HG03378 (cell line): ENCODE data around the gene METTL26.
"Not testable (repeated sequence)": the region's sequence is repeated elsewhere in the genome, so short reads cannot be mapped to it uniquely, and the experiment has no call there.

Experiments
- ATAC-seq: cut with Tn5 transposase; IDR thresholded peaks from one replicate; pipeline ENCODE4 v1.9.1; 2021; ENCODE audit warnings: mild to moderate bottlenecking, moderate library complexity; ENCODE audit not compliant: unreplicated experiment

METTL26 gene

DNA sequence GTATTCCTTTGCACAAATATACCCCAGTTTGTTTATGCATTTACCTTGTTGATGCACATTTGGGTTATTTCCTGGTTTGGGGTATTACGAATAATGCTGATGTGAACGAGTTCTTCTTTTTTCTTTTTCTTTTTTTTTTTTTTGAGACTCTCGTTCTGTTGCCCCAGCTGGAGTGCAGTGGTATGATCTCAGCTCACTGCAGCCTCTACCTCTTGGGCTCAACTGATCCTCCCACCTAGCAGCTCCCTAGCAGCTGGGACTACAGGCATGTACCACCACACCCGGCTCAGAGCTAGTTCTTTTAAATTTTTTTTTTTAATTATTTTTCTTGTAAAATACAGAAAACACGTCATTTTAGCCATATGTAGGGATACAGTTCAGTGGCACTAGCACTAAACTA is 32.2 kb downstream of the METTL26 start:
- no peak for ATAC-seq

GRCh38 chr16:600781-601180 is 35.3 kb downstream of the METTL26 start:
- ATAC-seq = no peak

DNA sequence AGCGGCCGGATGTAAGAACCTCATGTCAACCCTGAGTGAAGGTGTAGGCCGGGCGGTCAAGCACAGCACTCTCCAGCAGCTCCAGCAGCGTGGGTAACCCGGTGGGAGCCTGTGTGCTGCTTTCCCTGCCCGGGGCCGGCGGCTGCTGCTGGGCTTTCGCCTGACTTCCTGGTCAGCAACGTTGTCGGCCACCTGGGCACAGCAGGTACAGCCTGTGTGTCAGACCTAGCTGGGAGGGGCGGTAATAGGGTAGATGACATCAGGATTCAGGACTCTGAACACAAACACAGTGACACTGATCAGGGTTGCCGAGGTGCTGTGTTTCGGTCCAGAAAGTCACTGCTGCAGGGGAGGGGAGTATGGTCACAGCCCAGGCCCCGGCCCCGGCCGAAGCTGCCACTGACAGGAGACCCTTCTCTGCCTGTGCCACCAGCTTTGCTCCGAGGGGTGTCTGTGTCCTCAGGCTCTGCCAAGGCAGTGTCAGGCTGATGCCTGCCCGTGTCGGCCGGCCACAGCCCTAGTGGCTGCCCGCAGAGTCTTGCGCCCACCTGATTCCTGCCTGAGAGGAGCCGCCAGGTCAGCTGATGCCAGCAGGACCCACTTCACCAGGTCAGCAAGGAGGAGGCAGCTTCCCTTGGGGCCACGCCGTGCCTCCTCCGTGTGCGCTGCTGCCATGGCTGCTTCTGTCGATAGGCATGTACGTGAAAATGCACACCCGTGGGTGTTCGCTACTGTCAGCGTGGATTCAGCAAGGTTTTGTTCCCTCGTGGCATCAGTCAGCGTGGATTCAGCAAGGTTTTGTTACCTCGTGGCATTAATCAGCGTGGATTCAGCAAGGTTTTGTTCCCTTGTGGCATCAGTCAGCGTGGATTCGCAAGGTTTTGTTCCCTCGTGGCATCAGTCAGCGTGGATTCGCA is 37.0 kb downstream of the METTL26 start:
- ATAC-seq = no peak

- ATAC-seq = not testable (repeated sequence)
Measured at GRCh38 chr16:597655-598054, 38.5 kb downstream of the METTL26 start.

- ATAC-seq = no peak
Measured at GRCh38 chr16:596736-597060, 39.4 kb downstream of the METTL26 start.

DNA sequence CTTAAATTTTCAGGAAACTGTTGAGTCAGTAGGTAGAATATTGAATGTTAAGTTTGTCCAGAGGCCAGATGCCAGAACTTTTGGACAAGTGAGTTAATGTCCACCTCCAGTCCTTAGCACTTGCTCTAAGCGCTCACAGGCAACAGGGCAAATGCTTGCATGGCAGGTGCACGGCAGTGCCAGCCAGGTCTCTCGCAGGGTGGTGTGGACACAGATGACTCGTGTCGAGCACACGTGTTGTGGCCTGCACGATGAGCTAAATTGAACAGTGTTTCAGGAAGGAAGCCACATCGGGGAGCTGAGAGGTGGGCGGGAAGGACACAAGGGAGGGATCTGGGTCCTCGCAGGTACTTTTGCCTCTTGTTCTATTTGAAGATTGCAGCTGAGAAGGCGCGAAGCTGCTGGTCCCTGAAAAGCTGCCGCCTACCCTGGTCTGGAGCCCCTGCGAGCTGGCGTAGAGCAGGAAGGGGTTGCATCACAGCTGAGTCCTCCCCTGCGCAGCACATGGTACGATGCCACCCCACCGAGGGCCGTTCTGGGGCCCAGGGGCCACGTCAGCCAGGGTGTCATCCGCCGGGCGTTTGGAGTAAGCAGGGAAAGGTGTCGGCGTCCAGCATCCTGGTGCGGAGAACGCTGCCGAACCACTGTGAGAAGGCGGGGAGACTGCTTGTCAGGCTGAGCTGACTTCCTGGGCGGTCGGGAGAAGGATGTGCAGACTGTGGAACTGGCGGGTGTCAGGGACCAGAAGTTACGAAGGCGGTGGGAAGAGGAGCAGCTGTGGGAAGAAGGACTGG is 40.0 kb downstream of the METTL26 start:
- ATAC-seq = no peak

DNA sequence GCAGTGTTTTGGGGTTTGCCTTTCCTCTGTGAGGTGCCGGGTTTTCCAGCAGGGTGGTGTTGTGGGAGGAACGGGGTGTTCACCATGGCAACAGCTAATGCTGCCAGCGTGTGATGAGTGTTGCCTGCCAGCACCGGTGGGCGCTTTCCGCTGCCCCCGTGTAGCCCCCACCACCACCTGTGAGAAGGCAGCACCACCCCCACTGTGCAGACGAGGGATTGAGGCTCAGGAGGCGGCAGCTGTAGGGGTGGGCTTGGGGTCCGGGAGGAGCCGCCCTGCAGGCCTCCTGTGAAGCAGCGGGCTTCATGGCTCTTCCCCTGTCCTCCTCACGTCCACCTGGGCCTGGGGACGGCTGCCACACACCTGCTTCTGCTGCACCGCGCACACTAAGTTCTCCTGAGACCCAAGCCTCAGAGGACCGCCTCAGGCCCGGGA is 41.0 kb downstream of the METTL26 start:
- ATAC-seq = no peak

- ATAC-seq = no peak
Measured at GRCh38 chr16:593807-594206, 42.3 kb downstream of the METTL26 start.

DNA sequence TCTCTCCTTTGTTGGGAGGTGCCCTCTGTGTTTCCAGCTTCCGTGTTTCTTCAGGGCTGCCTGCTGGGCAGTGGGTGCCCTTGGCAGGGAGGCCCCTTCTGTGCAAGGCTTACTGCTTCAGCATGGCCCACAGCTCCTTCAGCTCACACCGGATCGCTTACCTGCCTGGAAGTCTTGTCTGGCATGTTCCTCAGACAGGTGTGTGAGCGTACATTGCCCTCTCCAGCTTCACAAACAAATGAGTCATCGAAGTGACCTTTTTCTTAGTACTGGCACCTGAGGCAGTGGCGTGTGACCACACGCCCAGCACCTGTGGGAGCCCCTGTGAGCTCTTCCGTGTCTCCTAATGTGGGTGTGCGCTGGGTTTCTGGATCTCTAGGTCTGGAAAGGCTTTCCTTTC is 42.7 kb downstream of the METTL26 start:
- ATAC-seq = no peak

DNA sequence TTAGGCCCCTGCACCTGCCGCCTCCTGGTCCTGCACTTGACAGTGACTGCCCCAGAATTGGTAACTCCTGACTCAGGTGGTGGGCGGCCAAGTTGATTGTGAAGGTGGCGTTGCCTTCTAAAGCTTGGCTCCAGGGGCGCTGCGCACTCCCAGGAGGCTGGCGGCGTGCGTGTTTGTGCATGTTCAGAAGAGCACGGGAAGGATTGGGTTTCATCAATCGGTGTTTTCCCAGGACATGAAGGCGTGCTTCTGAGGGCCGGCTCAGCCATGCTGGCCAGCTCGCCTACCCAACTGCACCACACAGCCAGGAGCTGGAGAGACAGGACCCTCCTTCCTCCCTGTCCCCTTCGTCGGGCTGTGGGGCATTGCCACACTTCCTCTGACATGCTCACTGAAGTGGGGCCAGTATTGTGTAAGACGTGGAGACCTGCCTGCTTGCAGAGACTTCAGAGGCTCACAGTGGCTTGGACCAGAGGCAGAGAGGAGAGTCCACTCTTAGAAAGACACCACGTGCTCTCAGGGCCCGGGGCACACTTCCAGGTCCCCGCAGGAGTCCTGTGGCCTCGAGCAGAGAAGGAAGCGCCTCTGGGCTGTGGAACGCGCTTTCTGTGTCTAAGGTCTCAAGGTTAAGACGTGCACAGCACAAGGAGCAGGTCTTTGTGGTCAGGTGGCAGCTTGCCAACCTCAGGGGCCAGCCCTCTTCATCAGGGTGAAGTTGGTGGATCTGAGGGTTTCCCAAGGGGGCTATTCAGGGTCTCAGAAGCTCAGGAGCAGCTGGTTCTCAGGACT is 43.4 kb downstream of the METTL26 start:
- ATAC-seq = no peak

- ATAC-seq = no peak
Measured at GRCh38 chr16:591892-592517, 44.1 kb downstream of the METTL26 start.

- ATAC-seq = no peak
Measured at GRCh38 chr16:591231-591630, 44.9 kb downstream of the METTL26 start.

- ATAC-seq = no peak
Measured at GRCh38 chr16:590815-591200, 45.3 kb downstream of the METTL26 start.

DNA sequence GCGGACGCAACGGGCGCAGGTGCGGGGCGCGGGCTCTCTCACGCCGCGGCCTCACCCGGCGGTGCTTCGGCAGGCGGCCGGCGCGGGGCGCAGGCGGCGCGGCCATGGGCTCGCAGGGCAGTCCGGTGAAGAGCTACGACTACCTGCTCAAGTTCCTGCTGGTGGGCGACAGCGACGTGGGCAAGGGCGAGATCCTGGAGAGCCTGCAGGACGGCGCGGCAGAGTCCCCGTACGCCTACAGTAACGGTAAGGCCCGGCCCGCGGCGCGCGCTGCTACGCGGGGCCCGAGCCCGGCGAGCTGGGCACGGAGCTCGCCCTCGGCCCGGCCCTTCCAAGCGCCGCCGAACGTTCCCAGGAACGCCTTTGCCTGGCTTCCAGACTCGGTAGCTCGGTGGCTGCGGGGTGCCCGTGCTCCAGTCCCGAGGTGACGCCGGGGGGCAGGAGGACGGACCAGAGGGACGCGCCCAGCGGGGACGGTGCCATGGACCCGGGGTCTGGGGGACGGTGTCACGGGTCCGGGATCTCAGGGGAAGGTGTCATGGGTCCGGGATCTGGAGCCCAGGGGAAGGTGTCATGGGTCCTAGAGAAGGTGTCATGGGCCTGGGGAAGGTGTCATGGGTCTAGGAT is 45.8 kb downstream of the METTL26 start:
- no peak for ATAC-seq

GRCh38 chr16:589658-590187 is 46.4 kb downstream of the METTL26 start, which contains the start of gene RAB40C:
Gene RAB40C (plus strand): TSS chr16:590066. CDS start chr16:590292, 226 bp downstream.
- ATAC-seq = peak; percentile 65

GRCh38 chr16:588889-589657 is 47.0 kb downstream of the METTL26 start:
- ATAC-seq = peak; percentile 71

- peak; percentile 23 for ATAC-seq
Measured at GRCh38 chr16:588639-588888, 47.5 kb downstream of the METTL26 start.

DNA sequence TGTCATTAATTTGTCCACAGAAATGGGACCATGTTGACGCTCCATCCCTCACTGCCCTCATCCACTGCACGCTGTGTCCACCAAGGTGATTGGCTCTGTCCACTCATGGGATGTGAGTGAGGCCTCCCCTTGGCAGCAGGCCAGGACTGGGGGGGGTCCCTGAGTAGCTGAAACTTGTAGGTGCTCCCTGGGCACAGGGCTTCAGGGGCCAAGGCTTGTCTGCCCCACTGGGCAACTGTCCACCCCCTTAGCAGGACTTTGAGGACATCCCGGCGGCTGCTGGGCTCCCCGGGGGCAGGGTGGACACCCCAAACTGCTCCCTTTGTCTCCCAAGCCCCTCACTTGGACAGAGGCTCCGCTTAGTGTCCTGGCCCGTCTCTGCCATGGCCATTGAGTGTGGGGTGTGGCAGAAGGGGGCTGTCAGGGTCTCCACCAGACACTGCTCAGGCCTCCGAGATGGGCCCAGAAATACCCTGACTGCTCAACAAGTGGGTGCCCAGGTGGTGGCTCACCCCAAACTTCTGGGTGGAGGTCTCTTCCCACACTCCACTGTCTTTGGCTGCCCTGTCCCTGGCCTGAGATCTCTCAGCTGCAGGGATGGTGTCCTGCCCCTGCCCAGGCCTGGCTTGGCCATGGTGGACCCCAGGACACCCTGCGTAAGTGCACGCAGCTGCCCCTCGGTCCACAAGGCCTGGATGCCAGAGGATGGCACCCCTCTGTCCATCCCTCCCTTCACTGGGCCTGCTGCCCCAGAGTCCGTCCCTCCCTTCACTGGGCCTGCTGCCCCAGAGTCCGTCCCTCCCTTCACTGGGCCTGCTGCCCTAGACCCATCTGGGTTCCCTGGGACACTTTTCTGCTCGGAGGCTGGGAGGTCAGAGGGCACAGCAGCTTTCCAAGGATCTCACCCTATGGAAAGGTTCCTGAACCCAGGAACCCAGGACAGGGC is 49.2 kb downstream of the METTL26 start:
- ATAC-seq = no peak
